GM12892 (cell line): ENCODE measurements around the gene C19orf12.

ENCODE experiments used
- DNase-seq: peaks from one replicate; pipeline ENCODE4 v3.0.0; 2011; ENCODE audit not compliant: insufficient read length
- FAIRE-seq: peaks from 2 replicates; lab custom pipeline; 2011; peaks lifted over from hg19 to GRCh38; lab: Jason Lieb, UNC
- POLR2A ChIP-seq: IDR thresholded peaks from 2 replicates; pipeline ENCODE4 v1.6.1; 2011; ENCODE audit warnings: low read depth, low read length, control low read depth
- POLR2AphosphoS5 ChIP-seq: IDR thresholded peaks from 2 replicates; pipeline ENCODE4 v1.6.1; 2011; ENCODE audit warnings: low read depth, low read length, control low read depth
- TAF1 ChIP-seq: IDR thresholded peaks from 2 replicates; pipeline ENCODE4 v1.6.1; 2011; ENCODE audit warnings: low read depth, mild to moderate bottlenecking, control low read depth, low read length, borderline replicate concordance

C19orf12 gene

GRCh38 chr19:29687897-29688728 is 26.9 kb downstream of the C19orf12 start:
- TF ChIP-seq TAF1 (no peak), POLR2AphosphoS5 (no peak), POLR2A (no peak)
- no peak for DNase-seq
- FAIRE-seq = no peak

- no peak for DNase-seq
- no peak for FAIRE-seq
- TF ChIP-seq POLR2AphosphoS5 = no peak
- no peak for TF ChIP-seq POLR2A
- TF ChIP-seq TAF1 = no peak
Observed at GRCh38 chr19:29687244-29687896, 27.7 kb downstream of the C19orf12 start.

- FAIRE-seq (no peak), DNase-seq (no peak)
- TF ChIP-seq TAF1 (no peak), POLR2A (no peak), POLR2AphosphoS5 (no peak)
Observed at GRCh38 chr19:29686285-29686805, 28.7 kb downstream of the C19orf12 start.

GRCh38 chr19:29685326-29685725 is 29.7 kb downstream of the C19orf12 start:
- DNase-seq (no peak), FAIRE-seq (no peak)
- no peak for TF ChIP-seq POLR2A
- TF ChIP-seq POLR2AphosphoS5 = no peak

GRCh38 chr19:29683009-29683408 is 32.1 kb downstream of the C19orf12 start:
- DNase-seq (no peak), FAIRE-seq (no peak)
- TF ChIP-seq POLR2A (no peak), TAF1 (no peak), POLR2AphosphoS5 (no peak)

- no peak for FAIRE-seq
- TF ChIP-seq TAF1 = no peak
- no peak for TF ChIP-seq POLR2A
- TF ChIP-seq POLR2AphosphoS5 = no peak
- DNase-seq = no peak
Observed at GRCh38 chr19:29682236-29682895, 32.7 kb downstream of the C19orf12 start.

GRCh38 chr19:29681422-29682235 is 33.4 kb downstream of the C19orf12 start:
- no peak for FAIRE-seq
- DNase-seq = no peak
- TF ChIP-seq POLR2A (no peak), POLR2AphosphoS5 (no peak), TAF1 (no peak)

GRCh38 chr19:29680937-29681336 is 34.1 kb downstream of the C19orf12 start:
- no peak for FAIRE-seq
- TF ChIP-seq POLR2AphosphoS5 (no peak), POLR2A (no peak), TAF1 (no peak)
- DNase-seq = no peak

GRCh38 chr19:29680447-29680846 is 34.6 kb downstream of the C19orf12 start:
- DNase-seq = peak; percentile 65
- TF ChIP-seq TAF1 = no peak
- no peak; the same call in 1 of the 2 replicates for TF ChIP-seq POLR2A
- FAIRE-seq = peak; percentile 91

- no peak for FAIRE-seq
- DNase-seq = no peak
- TF ChIP-seq TAF1 = no peak
- no peak for TF ChIP-seq POLR2A
- no peak for TF ChIP-seq POLR2AphosphoS5
Observed at GRCh38 chr19:29679598-29680210, 35.4 kb downstream of the C19orf12 start.
